Hindlimb muscle (tissue), 1 donor: Measurements from ENCODE around the gene OR51D1. TPM values are rescaled to one million over a fixed set of nuclear protein-coding genes. Genes with fewer than 3 reads are reported as not detected.

Source experiments
- DNase-seq: peaks from one replicate; pipeline ENCODE4 v3.0.0-alpha.2; 2013
- polyA plus RNA-seq: library from polyadenylated mRNA; unstranded; fragments of 120-200 nt; gene quantifications from one replicate; pipeline ENCODE4 v1.2.1, GENCODE V29; 2013; ENCODE audit not compliant: insufficient read length

The OR51D1 gene, protein sequence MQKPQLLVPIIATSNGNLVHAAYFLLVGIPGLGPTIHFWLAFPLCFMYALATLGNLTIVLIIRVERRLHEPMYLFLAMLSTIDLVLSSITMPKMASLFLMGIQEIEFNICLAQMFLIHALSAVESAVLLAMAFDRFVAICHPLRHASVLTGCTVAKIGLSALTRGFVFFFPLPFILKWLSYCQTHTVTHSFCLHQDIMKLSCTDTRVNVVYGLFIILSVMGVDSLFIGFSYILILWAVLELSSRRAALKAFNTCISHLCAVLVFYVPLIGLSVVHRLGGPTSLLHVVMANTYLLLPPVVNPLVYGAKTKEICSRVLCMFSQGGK
- not detected for polyA plus RNA-seq

DNA sequence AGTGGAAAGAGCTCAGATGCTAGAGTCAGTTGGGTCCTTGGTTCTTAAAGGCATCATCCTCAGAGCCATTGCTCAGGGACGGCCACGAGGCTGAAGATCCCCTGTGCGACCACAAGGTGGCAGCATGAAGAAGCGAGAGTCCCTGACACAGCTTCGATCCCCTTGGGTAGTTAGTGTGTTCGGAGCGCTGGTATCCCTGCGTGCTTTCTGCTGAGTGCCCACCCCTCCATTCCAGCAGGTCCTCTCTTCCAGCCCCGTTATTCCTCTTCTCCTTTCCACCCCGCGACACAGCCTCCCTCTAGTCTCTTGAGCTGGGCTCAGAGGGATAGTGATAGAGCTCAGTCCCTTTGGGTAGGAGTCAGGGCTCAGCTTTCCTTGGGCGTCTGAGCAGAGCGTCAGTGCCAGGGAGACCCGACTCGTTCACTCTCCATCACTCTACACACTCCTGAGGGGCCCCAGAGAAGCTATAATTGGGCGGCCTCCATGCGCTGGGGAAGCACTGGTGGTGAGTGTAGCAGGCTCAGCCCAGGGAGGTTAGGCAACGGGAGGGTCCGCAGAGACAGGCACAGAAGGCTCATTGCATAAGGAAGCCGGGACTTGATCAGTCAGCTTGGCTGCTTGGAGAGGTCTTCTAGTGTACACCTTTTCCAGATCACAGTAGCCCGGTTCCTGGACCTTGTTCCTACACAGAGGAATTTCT is at the start of gene OR51D1:
Gene OR51D1, plus strand, starts transcription at position 516 of the 700 bp plus-strand sequence. CDS start 2,314 bp downstream, outside the sequence.
- peak; percentile 60 for DNase-seq

DNA sequence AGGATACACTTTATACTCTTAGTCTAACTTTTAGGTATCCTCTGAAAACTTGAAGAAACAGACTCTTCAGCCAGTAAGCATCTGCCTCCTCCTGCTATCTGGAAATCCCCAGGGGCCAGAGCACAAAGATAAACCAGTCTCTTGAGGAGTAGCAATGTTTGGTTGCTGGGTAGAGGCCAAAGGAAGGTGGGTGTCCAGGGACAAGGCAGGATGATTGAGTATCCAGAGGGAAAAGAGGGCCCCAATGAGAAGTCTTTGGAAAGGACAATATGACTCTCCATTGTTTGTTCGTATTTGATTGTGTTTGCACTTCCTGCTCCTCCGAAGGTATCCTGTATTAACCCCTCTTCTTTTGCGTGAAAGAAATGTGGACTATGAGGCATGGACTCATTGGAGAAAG is 48.3 kb upstream of the OR51D1 start:
- DNase-seq = no peak

DNA sequence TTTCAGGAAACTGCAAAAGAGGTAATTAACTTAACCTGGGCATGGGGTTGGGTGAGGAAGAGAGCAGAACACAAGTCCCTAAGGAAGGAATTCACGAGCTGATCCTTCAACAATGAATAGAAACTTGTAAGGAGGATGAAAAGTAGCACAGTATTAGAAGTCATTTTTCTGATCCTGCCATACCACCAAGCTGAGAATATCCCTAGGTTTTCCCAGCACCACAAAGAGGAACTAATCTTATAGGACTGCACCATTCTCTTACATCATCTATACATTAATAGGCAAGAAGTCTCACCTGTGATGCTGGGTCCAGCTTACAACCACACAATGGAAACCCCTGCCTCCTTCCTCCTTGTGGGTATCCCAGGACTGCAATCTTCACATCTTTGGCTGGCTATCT is 43.5 kb upstream of the OR51D1 start, which contains the start of gene OR52I1:
Gene OR52I1, plus strand, starts transcription at position 301 of the 400 bp plus-strand sequence. Its CDS starts 0 bp downstream, at position 301.
- DNase-seq = no peak

DNA sequence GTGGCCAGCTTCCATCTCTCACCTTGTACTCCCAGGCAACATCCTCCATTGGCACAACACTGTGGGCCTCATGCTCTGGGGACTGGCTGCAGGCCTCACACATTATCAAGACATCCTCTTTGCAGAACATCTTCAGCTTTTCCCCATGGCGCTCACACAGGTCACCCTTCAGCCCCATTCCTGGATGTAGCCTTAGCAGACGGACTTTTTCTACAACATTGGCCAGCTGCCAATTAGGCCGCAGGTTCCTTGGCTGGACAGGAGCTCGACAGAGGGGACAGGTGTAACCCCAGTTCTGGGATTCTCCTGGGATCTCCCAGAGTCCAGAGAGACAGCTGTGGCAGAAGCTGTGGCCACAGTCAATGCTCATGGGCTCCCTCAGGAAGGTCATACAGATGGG is 32.2 kb upstream of the OR51D1 start:
- no peak for DNase-seq

DNA sequence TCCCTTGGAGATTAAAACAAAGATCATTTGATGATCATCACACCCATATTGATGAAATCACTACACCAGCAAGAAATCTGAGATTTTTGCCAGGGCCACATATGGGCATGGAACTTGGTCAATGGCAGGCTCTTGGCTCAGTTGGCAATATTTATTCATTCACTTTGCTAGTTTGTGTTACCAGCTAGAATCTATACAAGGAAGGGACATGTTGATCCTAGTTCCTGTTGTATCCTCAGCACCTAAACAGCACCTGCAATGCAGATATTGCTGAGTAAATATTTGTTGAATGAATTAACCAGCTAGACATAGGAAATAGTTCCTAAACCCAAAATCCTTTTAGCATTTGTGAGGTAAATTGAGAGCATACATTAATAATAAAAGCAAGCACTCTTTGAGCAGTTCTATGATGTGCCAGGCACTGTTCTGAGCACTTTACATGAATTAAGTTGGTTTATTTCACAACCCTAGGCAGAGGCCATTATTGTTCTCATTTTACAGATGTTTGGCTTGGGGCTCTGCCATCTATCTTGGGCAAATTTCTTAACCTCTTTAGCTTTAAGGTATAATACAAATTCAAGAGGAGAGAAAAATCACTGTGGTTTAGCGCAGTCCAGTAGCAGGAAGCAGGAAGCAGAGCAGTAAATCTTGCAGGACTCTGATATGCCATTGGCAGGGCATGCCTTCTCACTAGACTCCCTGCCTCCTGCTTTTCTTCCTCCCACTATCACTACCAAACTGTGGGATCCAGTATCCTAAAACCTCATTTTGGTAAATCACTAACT is 30.9 kb upstream of the OR51D1 start:
- DNase-seq = no peak

DNA sequence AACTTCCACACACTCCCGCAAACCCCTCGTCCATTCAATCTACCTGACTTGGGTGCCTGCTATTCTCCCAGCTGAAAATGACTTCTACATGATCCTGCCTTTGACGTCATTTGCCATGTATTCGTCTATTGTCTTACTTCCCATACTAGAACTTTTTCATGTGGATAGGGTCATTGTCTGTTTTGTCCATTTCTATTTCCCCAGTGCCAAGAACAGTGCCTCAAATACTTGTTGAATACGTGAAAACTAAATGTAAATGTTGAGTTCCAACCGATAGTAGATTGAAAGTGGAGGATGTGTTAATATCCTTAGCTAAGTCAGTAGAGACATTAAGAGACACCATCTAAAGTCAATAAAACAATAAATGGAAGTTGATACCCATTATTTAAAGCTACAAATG is 30.2 kb upstream of the OR51D1 start:
- DNase-seq = no peak

DNA sequence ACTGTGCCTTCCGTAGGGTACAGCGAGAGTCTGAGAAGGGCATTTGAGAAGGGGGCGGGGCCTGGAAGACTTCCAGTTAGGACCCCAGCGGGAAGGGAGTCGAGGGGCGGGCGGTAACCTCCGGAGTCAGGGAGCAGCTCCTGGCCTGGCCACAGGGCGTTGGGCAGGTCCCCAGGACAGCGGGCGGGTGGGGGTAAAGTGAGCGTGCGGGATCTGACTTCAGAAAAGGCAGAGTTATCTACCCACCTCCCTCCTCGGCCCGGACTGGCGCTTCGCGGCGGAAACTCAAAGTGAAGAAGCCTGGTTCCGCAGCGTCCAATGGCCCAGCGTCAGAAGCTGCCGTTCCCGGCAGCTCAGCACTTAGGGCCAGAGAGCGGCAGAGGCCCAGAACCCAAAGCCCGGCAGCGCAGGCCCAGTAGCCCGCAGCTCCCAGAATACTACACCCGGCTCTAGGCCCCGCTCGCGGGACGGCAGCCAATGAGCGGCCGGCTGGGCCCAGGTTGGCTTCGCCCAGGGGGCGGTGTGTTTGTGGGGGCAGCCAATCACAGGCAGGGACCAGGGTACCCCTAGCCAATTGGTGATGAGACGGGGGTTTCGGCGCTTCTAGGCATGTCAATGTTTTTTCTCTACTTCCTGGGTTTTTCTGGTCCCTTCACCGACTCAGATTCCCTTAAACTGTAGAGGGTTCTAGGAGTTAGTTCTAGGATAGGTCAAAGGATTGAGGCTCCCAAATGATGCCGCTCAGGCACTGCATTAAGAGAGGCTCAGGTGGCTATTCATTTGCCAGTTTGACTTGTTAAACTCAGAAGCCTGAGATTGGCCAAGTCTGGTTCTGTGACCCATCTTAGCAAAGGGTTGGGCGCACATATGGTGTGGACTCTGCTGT is 29.3 kb upstream of the OR51D1 start, which contains the start of gene TRIM68:
Gene TRIM68, minus strand, starts transcription at position 451 of the 886 bp plus-strand sequence. CDS start 2,727 bp downstream, outside the sequence.
- DNase-seq = peak; percentile 93

DNA sequence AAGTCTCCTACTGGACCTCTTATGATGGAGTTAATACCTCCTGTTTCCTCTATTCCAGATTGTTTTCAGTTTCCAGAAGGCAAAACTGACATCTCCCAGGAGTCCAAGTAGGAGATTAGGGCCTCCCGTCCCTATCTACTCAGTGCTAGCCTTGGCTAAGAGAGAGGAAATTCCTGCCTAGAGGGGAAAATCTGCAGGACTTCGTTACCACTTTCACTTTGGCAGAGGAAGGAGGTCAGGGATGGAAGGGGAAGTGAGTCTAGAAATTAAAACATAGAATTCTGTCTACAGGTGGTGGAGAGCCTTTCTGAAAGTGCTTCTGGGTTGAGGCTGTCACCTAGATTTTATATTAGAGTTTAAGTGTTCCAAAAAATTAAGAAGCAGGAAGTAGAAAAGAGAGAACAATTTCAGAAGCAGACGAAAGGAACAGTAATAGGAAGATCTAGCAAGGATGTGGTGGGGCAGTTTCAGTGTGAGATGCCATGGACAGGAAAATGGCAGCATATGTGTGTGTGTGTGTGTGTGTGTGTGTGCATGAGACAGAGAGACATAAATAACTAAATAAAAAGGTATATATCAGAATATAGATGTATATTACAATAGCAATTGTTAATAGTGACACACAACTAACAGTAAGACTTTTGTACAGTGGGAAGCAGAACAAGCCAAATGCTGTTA is 26.9 kb upstream of the OR51D1 start:
- no peak for DNase-seq

DNA sequence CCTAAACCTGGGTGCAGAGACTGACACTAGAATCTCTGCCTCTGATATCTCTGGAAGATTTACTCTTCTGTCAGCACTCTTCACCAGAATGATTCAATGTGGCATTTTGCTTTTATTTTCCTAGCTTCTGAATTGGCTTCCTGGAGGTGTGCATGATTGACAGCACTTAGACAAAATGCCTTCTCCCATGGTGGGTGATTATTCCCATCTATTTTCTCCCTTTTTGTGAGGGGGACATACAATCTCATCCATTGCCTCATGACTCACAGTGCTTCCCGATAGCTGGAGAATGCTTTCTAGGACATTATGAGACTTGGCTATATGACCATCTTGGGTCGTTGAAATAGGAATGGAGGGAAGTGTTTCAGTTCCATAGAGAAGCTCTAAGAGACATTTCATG is 25.3 kb upstream of the OR51D1 start:
- DNase-seq = no peak

DNA sequence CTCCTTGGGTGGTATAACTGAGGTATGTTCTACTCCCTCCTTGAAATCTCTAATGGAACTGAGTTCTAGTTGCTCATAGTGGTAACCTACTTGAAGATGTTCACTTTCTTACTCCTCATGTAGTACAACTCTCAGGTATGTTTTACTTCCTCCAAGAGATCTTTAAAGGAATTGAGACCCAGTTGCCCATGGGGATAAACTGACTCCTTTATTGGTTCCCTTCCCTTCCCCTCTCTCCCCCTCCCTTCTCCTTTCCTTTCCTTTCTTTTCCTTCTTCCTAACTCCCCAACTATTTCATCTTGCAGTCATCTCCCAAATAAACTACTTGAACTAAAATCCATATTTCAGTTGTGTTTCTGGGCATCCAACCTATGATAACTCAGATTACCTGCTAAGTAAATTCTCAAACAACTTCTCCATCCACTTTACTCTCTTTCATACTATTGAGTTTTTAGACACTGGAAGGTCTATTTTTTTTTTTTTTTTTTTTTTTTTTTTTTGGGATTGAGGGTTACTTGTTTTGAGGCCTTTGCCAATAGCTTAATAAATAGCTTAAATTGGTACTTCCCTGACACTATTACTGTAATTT is 21.3 kb upstream of the OR51D1 start:
- DNase-seq = no peak

DNA sequence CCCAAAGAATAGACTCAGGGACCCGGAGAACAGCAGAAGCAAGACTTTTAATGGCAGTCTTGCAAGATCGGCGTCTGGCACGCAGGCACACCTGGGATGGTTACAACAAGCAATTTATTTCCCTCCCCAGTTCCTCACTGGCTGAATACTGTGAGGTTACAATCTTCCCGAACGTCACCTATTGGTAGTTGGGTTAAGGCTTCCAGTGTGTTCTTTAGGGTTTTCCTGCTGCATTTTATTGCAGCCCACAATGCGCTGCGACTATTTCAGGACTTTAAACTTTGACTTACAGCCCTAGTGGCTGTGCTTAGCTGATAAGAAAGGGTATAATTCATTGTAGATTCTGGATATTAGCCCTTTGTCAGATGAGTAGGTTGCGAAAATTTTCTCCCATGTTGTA is 17.8 kb upstream of the OR51D1 start:
- no peak for DNase-seq

DNA sequence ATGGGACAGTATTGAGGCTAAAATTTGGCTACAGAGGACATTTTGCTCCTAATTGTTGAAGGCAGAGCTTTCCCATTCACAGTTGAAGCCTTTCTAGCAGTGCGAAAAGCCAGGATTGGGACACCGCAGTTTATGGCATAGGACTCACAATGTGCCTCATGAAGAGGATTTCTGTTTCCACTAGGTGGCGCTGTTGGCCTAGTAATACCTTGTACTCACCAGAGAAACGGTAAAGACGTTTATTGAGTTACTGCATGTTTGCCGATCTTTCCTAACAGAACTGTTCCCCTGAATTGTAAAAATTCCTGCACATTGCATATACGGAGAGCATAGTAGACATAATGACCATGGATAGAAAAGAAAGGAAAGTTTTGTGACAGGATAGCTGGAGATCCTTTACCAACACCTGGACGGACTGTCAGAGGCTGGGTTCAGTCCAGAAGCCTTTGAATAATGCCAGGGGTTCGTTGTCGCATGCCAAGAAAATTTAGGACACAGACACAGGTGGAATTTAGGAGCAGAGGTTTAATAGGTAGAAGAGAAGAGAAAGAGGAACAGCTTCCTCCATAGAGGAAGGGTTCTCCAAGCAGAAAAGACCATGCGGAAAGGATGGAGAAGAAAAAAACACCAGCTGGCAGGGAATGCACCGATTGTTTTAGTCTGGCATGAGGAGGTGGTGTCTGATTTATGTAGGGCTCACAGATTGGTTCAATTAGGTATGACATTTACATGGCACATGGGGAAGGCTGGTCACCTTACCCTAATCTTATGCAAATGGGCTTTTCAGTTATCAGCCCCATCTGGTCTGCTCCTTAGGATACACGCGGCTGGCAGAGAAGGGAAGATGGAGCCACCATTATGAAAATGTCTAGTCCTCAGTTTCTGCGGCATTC is 10.8 kb upstream of the OR51D1 start:
- no peak for DNase-seq

DNA sequence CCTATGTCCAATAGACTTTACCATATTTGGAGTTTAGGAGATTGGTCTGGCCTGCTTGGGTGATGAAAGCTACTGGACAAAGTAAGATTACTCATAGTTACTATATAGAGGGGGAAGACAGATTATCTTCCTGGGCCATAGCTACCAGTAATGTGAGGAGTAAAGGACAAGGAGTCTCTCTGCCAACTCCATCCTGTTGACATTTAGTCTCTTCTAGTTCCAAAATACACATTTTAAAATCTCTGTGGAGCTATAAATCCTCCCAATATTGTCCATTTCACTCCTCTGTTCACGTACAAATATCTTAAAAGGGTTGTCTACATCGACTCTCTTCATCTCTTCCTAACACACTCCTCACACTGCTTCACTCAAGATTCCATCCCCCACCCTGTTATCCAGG is 1.1 kb upstream of the OR51D1 start:
- no peak for DNase-seq

DNA sequence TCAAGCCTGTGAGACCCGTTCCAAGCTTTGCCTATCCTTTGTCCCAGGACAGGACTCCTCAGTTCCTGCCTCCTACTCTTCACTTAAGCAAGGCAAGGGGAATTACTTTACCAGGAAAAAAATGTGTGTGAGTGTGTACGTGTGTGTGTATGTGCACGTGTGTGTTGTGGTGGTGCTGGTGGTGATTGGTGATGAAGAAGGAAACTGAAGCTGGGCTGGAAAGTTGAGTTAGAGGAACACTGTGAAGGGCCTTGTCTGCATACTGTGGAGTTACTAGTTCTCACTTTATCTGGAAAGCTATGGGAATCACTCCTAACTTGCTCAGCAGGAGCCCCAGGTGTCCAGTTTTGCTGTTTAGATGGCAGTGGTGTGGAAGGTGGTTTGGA is 378 bp downstream of the OR51D1 start:
- DNase-seq = no peak

DNA sequence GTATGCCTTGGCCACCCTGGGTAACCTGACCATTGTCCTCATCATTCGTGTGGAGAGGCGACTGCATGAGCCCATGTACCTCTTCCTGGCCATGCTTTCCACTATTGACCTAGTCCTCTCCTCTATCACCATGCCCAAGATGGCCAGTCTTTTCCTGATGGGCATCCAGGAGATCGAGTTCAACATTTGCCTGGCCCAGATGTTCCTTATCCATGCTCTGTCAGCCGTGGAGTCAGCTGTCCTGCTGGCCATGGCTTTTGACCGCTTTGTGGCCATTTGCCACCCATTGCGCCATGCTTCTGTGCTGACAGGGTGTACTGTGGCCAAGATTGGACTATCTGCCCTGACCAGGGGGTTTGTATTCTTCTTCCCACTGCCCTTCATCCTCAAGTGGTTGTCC is 2.7 kb downstream of the OR51D1 start:
- no peak for DNase-seq

DNA sequence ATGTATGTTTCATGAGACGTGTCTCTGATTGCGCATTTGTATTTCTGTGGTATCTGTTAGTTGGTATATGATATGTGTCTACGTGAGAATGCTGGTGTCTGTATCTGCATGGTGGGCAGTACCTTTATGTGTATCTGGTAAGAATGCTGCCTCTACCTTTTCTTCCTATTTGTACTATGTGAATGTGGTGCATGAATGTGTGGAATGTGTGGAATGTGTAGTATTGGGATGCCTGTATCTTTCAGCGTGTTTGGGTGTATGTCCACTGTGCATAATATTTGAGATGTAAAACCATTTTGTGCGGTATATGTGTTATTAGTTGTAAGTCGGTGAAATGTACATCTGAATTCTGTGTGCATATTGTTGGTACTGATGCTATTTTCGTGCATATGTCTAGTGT is 4.2 kb downstream of the OR51D1 start:
- DNase-seq = no peak

DNA sequence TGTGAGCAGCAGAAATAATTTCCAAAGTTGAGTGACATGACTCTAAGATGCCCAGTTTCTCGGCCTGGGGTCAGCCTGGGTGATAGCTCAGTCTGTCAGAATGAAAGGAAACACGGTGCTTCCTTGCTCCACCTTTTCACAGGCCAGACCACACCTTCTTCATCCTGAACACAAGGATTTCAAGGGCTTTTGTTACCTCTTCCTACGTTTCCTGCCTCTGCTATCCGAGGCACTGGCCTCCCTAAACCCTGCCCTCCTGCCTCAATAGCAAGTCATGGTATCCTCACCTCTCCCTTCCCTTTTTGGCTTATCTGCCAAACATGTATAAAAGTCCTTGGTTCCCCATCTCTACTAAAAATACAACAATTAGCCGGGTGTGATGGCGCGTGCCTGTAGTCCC is 4.8 kb downstream of the OR51D1 start:
- DNase-seq = no peak

DNA sequence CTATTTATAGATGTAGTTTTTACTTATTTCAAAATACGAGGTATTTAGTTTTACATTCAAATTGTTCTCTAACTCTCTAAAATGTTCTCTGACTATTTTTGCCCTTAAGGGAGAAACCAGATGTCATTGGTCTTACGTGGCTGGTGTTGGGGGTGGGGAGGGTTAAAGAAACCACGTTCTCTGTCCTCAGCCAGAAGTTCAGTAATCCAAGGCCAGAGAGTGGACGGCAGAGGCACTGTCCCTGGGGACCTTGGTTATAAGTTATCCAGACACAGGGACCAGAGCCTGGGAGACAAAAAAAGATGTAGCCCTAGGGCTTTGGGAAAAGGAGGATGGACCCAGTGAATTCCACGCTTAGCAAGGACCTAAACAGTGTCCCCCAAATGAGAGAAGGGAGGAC is 5.8 kb downstream of the OR51D1 start:
- no peak for DNase-seq

DNA sequence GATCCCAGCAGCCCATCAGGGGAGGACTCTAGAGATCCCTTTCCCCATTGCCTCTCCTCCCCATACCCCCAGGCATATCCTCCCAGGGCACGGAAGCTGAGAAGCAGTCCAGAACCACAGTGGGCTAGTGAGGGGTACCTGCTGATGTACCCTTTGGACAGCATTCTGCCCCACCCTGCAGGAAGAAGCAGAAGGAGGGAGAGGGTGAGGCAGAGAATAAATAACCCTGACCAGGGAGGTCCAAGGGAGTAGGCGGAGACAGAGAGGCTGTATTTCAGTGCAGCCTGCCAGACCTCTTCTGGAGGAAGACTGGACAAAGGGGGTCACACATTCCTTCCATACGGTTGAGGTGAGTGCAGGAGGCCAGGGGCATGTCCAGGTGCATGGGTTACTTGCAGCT is 6.4 kb downstream of the OR51D1 start, which contains the start of gene OR51E1:
Gene OR51E1, plus strand, starts transcription at position 301 of the 400 bp plus-strand sequence. CDS start 8,545 bp downstream, outside the sequence.
- no peak for DNase-seq

DNA sequence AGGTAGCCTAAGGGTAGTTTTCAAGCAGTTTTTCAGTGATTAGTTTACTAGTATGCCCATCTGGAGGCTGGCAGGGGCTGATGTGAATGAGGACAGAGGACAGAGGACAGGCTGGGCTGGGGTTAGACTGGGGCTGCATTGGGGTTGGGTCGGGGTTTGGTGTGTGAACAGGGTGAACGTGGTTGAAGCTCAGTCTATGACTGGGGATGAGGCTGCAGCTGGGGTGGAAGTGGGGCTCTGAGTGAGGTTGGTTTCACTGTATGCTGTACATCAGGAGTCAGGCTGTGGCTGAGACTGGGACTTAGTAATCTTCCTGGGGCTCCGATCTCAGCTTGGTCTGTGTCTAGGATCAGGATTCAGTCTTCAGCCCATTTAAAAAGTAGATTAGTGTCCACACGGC is 7.0 kb downstream of the OR51D1 start:
- DNase-seq = no peak
